Lower lobe of right lung (tissue), 2 donors: Measurements from ENCODE around the gene MCU. TPM values are rescaled to one million over a fixed set of nuclear protein-coding genes. Genes with fewer than 3 reads are reported as not detected.

Experiments used
- ATAC-seq, 2 donors: fragments of 200-7000 bp; cut with Tn5 transposase; one replicate each; pipeline ENCODE4 v1.9.1; 2020 to 2022; ENCODE audit warnings: mild to moderate bottlenecking in 2 of 2, moderate library complexity in 2 of 2
- DNase-seq: peaks from one replicate; pipeline ENCODE4 v3.0.0-alpha.2; 2020
- H3K27ac ChIP-seq: fragments of 200-600 bp; one replicate; pipeline ENCODE4 v1.8.0; 2022
- H3K27me3 ChIP-seq: fragments of 200-600 bp; one replicate; pipeline ENCODE4 v1.8.0; 2022; ENCODE audit warnings: low read depth
- H3K36me3 ChIP-seq: fragments of 200-600 bp; one replicate; pipeline ENCODE4 v1.8.0; 2022; ENCODE audit warnings: mild to moderate bottlenecking
- H3K4me1 ChIP-seq: fragments of 200-600 bp; one replicate; pipeline ENCODE4 v1.8.0; 2022
- H3K4me3 ChIP-seq: fragments of 200-600 bp; one replicate; pipeline ENCODE4 v1.8.0; 2022; ENCODE audit warnings: mild to moderate bottlenecking
- H3K9me3 ChIP-seq: fragments of 200-600 bp; one replicate; pipeline ENCODE4 v1.8.0; 2022
- CTCF ChIP-seq: fragments of 200-600 bp; IDR thresholded peaks from one replicate; pipeline ENCODE4 v1.8.0; 2022; ENCODE audit warnings: antibody characterized with exemption, mild to moderate bottlenecking
- intact Hi-C: fragments of 100-400 bp; cut with DNase I; formaldehyde crosslinking; loops from one replicate; pipeline ENCODE4 v1.11.0; 2022
- total RNA-seq: library from RNA; stranded (reverse); fragmentation: NEBNext Ultra II Directional; extraction: Animal tissue kit (Norgen Biotek cat#: 25700); gene quantifications from one replicate; pipeline ENCODE4 v1.2.1, GENCODE V29; 2021
- donor health status: DM: no; HTN: yes; CAD: no; lungs with severe emphysema.

The MCU gene
- total RNA-seq, 1 donor from 2014 or later: 24.2 TPM

- no peaks in the 10 kb centered on the region for H3K4me1 ChIP-seq
- no peak for ATAC-seq
- no peak for TF ChIP-seq CTCF
Observed at GRCh38 chr10:72653383-72654096, 38.4 kb upstream of the MCU start.

GRCh38 chr10:72654720-72655119 lies 37.2 kb upstream of the MCU start:
- Histone ChIP-seq H3K4me3 (no peak overlapping the region), H3K9me3 (no peaks in the 10 kb centered on the region), H3K4me1 (no peaks in the 10 kb centered on the region), H3K27ac (no peak overlapping the region), H3K36me3 (no peaks in the 10 kb centered on the region), H3K27me3 (no peaks in the 10 kb centered on the region)
- no peak for ATAC-seq
- intact Hi-C loops: no loop called here
- no peak for TF ChIP-seq CTCF
- DNase-seq: no peak

More at GRCh38 chr10:72653383-72654096, 38.4 kb upstream of the MCU start:
- H3K9me3 ChIP-seq: no peaks in the 10 kb centered on the region
- H3K4me3 ChIP-seq: no peak overlapping the region
- no peak overlapping the region for H3K27ac ChIP-seq
- intact Hi-C loops: no loop called here
- no peak for DNase-seq
- no peaks in the 10 kb centered on the region for H3K27me3 ChIP-seq
- no peaks in the 10 kb centered on the region for H3K36me3 ChIP-seq

GRCh38 chr10:72658696-72659400 lies 33.1 kb upstream of the MCU start:
- Histone ChIP-seq H3K27me3 (no peaks in the 10 kb centered on the region), H3K36me3 (no peaks in the 10 kb centered on the region), H3K4me3 (no peak overlapping the region), H3K4me1 (no peaks in the 10 kb centered on the region), H3K27ac (no peak overlapping the region), H3K9me3 (no peaks in the 10 kb centered on the region)
- DNase-seq: no peak
- intact Hi-C loops: no loop called here
- ATAC-seq: no peak
- TF ChIP-seq CTCF: no peak

DNA sequence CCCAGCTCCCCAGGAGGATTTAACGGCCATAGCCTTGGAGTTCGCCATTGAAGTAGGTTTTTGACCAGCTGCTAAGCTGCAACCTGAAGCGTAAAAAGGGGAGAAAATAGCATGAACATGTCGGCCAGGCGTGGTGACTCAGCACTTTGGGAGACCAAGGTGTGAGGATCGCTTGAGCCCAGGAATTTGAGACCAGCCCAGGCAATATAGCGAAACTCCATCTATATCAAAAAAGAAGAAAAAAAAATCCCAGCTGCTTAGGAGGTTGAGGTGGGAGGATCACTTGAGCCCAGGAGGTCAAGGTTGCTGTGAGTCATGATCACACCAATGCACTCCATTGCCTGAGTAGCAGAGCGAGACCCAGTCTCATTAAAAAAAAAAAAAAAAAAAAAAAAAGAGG lies 32.2 kb upstream of the MCU start:
- no peak for ATAC-seq
- no peaks in the 10 kb centered on the region for H3K36me3 ChIP-seq
- H3K27me3 ChIP-seq: no peaks in the 10 kb centered on the region
- no peak overlapping the region for H3K4me3 ChIP-seq
- H3K4me1 ChIP-seq: no peaks in the 10 kb centered on the region
- TF ChIP-seq CTCF: no peak
- DNase-seq: no peak
- intact Hi-C loops: no loop called here
- H3K27ac ChIP-seq: no peak overlapping the region
- no peaks in the 10 kb centered on the region for H3K9me3 ChIP-seq

DNA sequence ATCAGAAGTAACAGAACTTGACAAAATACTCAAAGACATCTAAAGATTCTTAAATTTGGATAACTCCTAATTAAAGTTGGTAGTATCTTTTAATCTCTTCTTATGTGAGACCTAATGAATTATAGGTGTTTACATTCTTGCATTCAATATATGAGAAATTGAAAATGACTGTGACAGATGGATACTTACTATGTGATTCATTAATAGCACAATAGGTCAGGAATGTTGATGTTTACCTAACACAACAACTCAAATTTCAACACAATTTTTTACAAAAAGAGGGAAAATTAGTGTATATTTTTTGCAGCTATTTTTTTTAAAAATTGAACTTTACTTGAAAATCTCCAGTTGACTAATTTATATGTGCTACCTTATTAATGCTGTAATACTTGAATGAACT lies 31.7 kb upstream of the MCU start:
- DNase-seq (no peak), ATAC-seq (no peak)
- intact Hi-C loops: no loop called here
- no peaks in the 10 kb centered on the region for H3K9me3 ChIP-seq
- H3K36me3 ChIP-seq: no peaks in the 10 kb centered on the region
- TF ChIP-seq CTCF: no peak
- H3K27me3 ChIP-seq: no peaks in the 10 kb centered on the region
- H3K4me3 ChIP-seq: no peak overlapping the region
- no peaks in the 10 kb centered on the region for H3K4me1 ChIP-seq
- H3K27ac ChIP-seq: no peak overlapping the region
